Measurements from ENCODE around the gene SNN.

GRCh38 chr16:11719171-11719570 lies 50.9 kb downstream of the SNN start:
- no peak for TF ChIP-seq CTCF (IDR thresholded peaks at IDR 0.05)
- no peak for TF ChIP-seq POLR2A (IDR thresholded peaks at IDR 0.05)

Data from gastroesophageal sphincter (tissue), 3 donors.